IPS-NIHi7 (cell line): ENCODE results near the gene NR1H2.
"Not testable (repeated sequence)": the region's sequence is repeated elsewhere in the genome, so short reads cannot be mapped to it uniquely, and the experiment has no call there.

ENCODE experiments used
- DNase-seq: peaks from one replicate; pipeline ENCODE4 v3.0.0; 2012; ENCODE audit warnings: mixed read lengths; ENCODE audit errors: extremely low spot score

Gene NR1H2

DNA sequence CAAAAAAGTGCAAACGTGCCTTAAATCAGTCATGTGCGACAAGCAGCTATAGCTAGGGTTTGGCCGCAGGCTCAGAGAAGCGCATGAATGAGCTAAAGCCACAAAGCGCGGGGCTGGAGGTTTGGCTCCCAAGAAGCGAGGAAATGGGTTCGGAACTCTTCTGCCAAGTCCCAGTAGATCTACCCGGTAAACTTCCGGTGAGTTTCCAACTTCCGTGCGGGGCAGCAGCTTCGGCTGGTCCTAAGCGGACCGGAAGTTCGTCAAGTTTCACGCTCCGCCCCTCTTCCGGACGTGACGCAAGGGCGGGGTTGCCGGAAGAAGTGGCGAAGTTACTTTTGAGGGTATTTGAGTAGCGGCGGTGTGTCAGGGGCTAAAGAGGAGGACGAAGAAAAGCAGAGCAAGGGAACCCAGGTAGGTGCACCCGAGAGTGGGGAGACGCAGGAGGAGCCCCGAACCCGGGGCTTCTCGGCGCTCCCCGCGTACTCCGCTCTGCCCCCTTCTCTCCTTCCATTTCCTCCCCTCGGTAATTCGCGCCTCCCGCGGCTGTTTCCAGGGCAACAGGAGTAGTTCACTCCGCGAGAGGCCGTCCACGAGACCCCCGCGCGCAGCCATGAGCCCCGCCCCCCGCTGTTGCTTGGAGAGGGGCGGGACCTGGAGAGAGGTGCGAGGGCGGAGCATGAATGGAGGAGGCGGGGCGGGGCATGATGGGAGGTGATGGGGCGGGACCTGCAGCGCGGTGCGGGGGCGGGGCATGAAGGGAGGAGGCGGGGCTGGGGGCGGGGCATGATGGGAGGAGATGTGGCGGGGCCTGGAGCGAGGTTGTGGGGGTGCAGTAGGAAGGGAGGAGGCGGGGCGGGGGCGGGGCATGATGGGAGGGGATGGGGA is at the start of gene NR1H2:
NR1H2 (plus strand) TSS at position 292 of the 885 bp plus-strand sequence. CDS start 1,149 bp downstream, outside the sequence.
- peak; percentile 89 for DNase-seq

DNA sequence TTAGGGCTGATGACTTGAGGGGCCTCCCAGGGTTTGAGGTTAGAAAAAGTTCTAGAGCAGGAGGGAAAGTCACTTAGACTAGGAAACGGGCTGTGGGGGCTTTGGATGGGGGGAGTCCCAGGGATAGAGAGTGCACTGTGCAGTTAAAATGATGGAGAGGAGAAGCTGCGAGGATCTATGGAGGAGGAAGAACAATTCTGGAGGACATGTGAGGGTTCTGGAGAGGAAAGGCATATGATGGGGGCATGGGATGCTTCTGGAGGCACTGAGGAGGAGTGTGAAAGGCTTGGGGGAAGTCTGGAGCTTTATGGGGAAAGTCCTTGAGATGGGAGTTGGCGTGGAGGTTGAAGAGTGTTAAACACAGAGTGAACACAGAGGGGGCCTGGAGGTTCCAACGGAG is 49.2 kb upstream of the NR1H2 start:
- DNase-seq: no peak

DNA sequence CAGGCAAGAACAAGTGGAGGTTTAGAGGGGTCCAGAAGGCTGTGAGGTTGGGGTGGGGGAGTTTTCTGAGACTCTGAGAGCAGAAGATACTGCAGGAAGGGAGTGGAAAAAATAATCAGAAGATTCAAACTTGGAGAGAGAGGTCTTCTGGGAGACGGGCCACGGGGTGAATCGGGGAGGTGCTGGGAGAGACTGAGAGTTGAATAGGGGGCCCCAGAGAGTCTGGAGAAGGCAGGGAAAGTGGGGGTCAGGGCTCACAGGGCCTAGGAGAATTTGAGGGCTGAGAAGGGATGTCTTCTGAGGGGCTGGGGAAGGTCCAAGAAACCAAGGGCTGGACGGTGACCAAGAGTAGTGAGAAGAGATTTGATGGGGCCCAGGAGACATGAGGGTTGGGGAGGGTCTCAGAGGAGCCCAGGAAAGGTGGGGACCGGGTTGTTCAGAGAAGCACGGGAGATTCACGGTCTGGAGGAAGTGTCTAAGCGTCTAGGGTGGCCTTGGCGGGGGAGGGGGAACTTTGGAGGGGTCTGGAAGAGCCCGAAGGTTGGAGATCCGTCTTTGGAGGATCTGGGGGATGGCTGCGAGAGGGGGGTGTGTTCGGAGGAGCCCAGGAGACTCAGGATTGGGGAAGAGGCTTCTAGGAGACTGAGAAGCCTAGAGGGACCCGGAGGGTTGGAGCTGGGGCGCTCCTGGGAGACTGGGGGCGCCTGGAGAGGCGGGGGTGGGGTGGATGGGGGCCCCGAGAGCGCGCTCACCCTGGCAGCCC is 48.6 kb upstream of the NR1H2 start:
- DNase-seq: no peak

DNA sequence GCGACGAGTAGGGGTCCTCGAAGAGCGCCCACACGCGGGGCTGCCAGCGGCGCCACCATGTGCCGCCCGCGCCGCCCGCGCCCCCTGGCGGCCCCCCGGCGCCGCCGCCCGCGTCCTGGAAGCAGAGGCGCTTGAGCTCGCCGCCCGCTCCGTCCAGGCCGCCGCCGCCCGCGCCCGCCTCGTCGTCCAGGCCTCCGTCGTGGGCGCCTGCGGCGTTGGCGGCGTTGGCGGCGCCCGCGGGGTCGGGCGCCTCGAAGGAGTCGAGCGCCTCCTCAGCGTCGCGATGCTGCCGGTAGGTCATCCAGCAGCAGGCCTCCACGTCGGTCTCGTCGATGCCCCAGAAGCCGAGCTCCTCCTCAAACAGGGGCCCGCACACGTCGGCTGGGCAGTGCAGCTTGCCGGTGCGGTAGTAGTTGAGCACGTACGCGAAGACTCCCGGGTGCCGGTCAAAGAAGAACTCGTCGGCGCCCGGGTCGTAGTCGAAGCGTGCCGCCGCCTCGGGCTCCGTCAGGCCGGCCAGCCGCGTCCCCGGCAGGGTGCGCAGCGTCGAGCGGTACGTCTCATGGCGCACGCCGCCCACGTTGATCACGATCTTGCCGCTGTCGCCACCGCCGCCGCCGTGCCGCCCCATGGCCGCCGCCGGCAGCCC is 47.9 kb upstream of the NR1H2 start:
- no peak for DNase-seq

DNA sequence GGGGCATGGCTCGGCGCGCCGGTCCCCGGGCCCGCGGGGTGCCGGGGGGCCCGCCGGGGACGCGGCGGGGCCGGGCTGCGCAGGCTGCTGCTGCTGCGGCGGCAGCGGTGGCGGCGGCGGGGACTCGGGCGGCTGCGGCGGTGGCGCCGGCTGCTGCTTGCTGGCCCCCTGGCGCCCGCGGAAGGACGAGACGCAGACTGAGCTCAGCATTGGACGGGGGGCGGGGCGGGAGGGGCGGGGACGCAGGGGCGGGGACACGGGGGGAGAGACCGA is 47.4 kb upstream of the NR1H2 start:
- DNase-seq: no peak

GRCh38 chr19:50329146-50329925 is 46.9 kb upstream of the NR1H2 start, which contains the start of gene KCNC3:
Gene KCNC3 (minus strand): TSS chr19:50329377. CDS start chr19:50329082, 295 bp downstream.
- DNase-seq: peak; percentile 89

GRCh38 chr19:50329926-50330294 is 46.3 kb upstream of the NR1H2 start:
- DNase-seq: not testable (repeated sequence)

- peak; percentile 79 for DNase-seq
Measured at GRCh38 chr19:50330365-50331078, 45.7 kb upstream of the NR1H2 start.

DNA sequence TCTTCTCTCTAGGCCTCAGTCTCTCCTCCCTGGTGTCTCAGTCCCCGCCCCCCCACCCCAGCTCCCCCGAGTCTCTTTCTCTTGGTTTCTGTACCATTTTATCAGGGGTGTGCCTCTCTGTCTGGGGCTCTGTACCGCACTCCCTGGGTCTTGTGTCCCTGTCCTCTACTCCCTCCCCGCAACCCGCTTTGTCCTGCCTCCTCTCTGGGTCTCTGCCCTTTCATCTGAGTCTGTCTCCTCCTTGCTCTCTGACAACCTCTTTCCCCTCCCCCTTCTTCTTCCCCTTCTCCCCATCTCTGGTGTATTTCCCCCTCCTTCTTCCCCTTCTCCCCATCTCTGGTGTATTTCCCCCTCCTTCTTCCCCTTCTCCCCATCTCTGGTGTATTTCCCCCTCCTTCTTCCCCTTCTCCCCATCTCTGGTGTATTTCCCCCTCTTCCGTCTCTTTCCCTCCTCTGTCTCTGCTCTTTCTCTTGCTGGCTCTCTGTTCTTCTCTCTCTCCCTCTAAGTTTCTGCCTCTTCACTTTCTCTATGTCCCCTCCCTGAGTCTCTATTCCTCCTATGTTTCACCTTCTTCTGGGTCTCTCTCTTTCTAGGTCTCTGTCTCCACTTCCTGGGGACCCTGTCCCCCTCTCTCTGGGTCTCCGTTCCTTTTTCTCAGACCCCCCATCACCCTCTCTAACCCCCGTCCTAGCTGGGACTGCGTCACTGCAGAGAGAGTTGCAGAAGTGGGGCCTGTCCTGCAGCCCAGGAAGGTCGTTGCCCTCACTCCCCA is 44.9 kb upstream of the NR1H2 start:
- no peak for DNase-seq

- no peak for DNase-seq
Measured at GRCh38 chr19:50331994-50332243, 44.3 kb upstream of the NR1H2 start.

- no peak for DNase-seq
Measured at GRCh38 chr19:50332244-50333038, 43.8 kb upstream of the NR1H2 start.

DNA sequence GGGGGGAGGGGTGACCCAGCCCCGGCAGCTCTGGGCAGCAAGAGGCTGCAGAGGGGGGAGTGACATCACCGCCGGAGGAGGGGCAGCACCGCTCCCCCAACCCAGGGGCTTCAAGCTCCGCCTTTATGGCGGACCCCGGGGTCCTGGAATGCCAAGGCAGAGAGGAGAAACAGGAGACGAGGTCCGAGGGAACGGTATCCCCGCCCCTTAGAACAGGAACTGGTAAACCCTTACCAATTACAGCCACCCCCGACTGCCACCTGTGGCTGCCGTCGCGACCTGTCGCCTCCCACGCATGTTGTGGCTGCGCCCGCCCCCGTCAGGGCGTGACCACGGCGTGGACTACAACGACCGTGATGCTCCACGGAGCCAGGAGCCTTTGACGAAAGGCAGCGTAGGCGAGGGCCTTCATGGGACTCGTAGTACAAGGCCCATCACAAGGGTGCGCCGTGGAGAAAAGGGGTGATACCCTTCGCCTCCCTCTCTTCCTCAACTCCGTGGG is 43.0 kb upstream of the NR1H2 start:
- peak; percentile 87 for DNase-seq

DNA sequence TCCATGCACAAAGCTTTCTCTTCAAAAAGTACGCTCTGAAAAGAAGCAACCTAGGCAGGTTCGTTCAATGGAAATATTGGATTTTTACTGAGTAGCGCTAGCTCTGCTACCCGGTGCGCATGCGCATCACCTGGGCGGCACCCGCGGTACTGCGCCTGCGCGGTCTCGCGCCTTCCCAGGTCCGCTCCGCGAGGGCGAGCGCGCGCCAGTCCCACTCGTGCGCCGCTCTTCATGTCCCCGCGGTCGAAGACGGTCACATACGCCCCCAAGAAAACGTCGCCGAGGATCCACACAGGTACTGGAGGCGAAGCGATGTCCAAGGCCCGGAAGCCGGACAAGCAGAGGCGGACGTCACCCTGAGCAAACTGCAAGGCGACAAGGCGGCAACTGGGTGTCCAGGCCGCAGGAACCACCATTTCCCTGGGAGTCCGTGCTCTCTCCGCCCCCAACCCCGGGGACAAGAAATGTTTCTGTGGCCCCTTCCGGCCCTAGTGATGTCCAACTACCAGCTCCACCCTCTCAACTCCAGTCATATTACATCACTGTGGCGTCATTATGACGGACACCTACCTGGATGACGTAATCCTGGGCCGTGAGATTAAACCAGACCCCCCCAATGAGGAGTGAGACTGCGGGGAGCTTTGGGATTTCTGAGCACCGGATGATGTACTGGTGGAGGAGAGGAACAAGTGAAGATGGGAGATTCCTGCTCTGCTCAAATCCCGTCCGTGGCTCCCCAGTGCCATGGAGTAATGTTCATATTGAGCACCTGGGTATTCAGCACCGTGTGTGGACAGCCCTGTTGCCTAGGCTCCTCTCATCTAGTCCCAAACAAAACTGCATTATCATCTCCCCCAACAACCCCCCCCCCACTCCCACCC is 42.3 kb upstream of the NR1H2 start:
- DNase-seq: peak; percentile 95

DNA sequence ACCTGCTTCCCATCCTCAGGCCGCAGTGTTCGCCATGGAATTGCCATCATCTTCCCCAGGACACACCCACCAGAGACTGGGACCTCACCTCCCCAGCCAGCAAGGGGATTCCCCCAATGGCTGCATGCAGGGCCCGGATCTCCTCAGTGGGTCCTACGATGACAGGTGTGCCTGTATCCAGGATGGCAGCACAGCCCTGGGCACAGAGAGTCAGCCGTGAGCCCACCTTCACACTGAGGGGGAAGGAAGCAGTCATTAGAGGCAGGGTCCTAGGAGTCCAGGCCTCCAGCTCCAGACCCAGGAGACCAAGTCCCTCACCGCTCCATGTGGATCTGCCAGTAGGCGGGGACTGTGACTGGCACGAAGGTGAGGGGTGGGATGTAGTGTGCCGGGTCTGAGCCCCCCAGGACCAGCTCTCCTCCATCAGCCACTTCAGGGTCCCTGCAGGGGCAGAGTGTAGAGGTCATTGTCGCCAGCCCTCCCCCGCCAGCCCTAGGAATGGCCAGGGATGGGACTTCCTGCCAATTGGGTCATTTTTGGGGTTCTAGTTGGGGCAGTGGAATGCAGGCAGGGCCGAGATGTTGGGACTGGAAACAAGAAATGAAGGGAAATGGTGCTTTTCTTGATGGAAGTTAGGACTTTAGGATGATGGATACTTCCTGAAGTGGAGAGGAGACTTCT is 41.4 kb upstream of the NR1H2 start:
- DNase-seq: no peak

DNA sequence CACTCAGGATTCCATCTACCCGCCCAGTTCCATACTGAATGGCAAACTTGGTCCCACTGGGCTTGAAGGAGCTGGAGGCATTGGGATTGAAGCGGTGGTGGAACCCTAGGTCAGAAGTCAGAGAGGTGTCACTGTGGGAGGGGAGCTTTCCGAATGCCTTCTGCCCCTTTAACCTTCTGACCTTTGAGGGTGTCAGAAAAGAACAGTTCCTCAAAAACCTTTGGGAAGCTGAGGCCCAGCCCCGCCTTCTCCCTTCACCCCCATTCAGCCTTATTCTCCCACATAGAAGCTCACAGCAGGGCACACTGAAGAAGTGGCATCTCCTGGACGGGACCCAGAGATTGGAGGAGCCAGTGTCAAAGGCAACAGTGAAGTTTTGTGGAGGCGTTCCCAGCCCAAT is 39.2 kb upstream of the NR1H2 start:
- not testable (repeated sequence) for DNase-seq

DNA sequence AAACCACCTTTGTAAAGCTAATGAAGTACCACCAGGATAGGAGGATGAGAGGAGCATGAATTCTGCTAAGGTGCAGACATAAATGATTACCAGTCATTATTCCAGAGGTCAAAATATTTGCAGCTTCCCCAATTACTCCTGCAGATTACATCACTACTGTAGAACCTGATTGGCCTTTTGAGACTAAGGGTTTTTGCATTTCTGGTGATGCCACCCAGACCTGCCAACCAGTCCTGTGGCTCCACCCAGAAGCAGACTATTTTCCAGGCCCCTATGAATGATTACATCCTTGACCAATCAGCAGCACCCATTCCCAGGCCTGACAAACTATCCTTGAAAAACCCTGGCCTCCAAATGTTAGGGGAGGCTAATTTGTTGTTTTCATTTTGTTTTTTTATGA is 35.9 kb upstream of the NR1H2 start:
- no peak for DNase-seq

GRCh38 chr19:50341091-50341564 is 35.1 kb upstream of the NR1H2 start:
- no peak for DNase-seq
